WTC11 (cell line): ENCODE data around the gene PTCH1. TPM values are rescaled to one million over a fixed set of nuclear protein-coding genes. Genes with fewer than 3 reads are reported as not detected.

Experiments used
- ATAC-seq: fragments of 200-7000 bp; cut with Tn5 transposase; 2 replicates; pipeline ENCODE4 v1.10.0; 2021; ENCODE audit warnings: mild to moderate bottlenecking, moderate library complexity
- CTCF ChIA-PET: fragments of 300-600 bp; sonication (Branson Sonifier 250); formaldehyde crosslinking; loops from one replicate; lab custom pipeline; 2021; ENCODE audit warnings: antibody characterized with exemption; lab: Charles Lee
- POLR2A ChIA-PET: fragments of 350-600 bp; sonication (Branson Sonifier 250); formaldehyde crosslinking; loops from one replicate; lab custom pipeline; 2021; ENCODE audit warnings: antibody characterized with exemption; lab: Charles Lee
- DNase-seq: peaks from one replicate; pipeline ENCODE4 v3.0.0; 2021; ENCODE audit warnings: low spot score
- H3K27ac Mint-ChIP-seq: 2 replicates; pipeline ENCODE4 v1.8.0; 2021; ENCODE audit warnings: mixed read lengths
- H3K27me3 Mint-ChIP-seq: 2 replicates; pipeline ENCODE4 v1.8.0; 2021; ENCODE audit warnings: low read depth, mild to moderate bottlenecking, moderate library complexity, mixed read lengths
- H3K36me3 Mint-ChIP-seq: 2 replicates; pipeline ENCODE4 v1.8.0; 2021; ENCODE audit warnings: mixed read lengths
- H3K4me1 Mint-ChIP-seq: 2 replicates; pipeline ENCODE4 v1.8.0; 2022; ENCODE audit warnings: mixed read lengths
- H3K4me3 Mint-ChIP-seq: 2 replicates; pipeline ENCODE4 v1.8.0; 2021; ENCODE audit warnings: mild to moderate bottlenecking, moderate library complexity, mixed read lengths
- H3K9me3 Mint-ChIP-seq: 2 replicates; pipeline ENCODE4 v1.8.0; 2021; ENCODE audit warnings: mixed read lengths
- ATF6 ChIP-seq: sonication (generic); formaldehyde crosslinking; IDR thresholded peaks from 2 replicates; pipeline ENCODE4 v1.8.1; 2023; ENCODE audit warnings: mild to moderate bottlenecking, missing genetic modification reagents
- CDX4 ChIP-seq: fragments of 250-450 bp; sonication (Bioruptor Pico); IDR thresholded peaks from 2 replicates; pipeline ENCODE4 v1.9.0; 2021; ENCODE audit warnings: moderate library complexity, mild to moderate bottlenecking, inconsistent platforms, borderline replicate concordance
- E2F5 ChIP-seq: sonication (generic); formaldehyde crosslinking; IDR thresholded peaks from 2 replicates; pipeline ENCODE4 v1.8.1; 2022; ENCODE audit warnings: mild to moderate bottlenecking, moderate library complexity, missing genetic modification reagents
- FOXP4 ChIP-seq: sonication (generic); formaldehyde crosslinking; IDR thresholded peaks from 2 replicates; pipeline ENCODE4 v1.8.0; 2022; ENCODE audit warnings: mild to moderate bottlenecking, missing genetic modification reagents
- GABPB1 ChIP-seq: sonication (generic); formaldehyde crosslinking; IDR thresholded peaks from 2 replicates; pipeline ENCODE4 v1.8.1; 2023; ENCODE audit warnings: mild to moderate bottlenecking, missing genetic modification reagents
- NFE2L1 ChIP-seq: sonication (generic); formaldehyde crosslinking; IDR thresholded peaks from 2 replicates; pipeline ENCODE4 v1.8.1; 2023; ENCODE audit warnings: missing genetic modification reagents
- PREB ChIP-seq: sonication (generic); formaldehyde crosslinking; IDR thresholded peaks from 2 replicates; pipeline ENCODE4 v1.8.1; 2022; ENCODE audit warnings: mild to moderate bottlenecking, missing genetic modification reagents, moderate library complexity, borderline replicate concordance
- USF2 ChIP-seq: sonication (generic); formaldehyde crosslinking; IDR thresholded peaks from 2 replicates; pipeline ENCODE4 v1.8.1; 2023; ENCODE audit warnings: mild to moderate bottlenecking, missing genetic modification reagents, moderate library complexity
- ZBTB21 ChIP-seq: sonication (generic); formaldehyde crosslinking; IDR thresholded peaks from 2 replicates; pipeline ENCODE4 v1.8.1; 2023; ENCODE audit warnings: mild to moderate bottlenecking, missing genetic modification reagents, borderline replicate concordance
- ZBTB43 ChIP-seq: sonication (generic); formaldehyde crosslinking; IDR thresholded peaks from 2 replicates; pipeline ENCODE4 v1.8.1; 2023; ENCODE audit warnings: mild to moderate bottlenecking, missing genetic modification reagents
- ZNF138 ChIP-seq: sonication (generic); formaldehyde crosslinking; conservative IDR thresholded peaks from 2 replicates; pipeline ENCODE4 v1.8.1; 2022; ENCODE audit warnings: mild to moderate bottlenecking, moderate library complexity, missing genetic modification reagents
- ZNF219 ChIP-seq: sonication (generic); formaldehyde crosslinking; IDR thresholded peaks from 2 replicates; pipeline ENCODE4 v1.8.0; 2023; ENCODE audit warnings: missing genetic modification reagents, mild to moderate bottlenecking, borderline replicate concordance
- ZNF281 ChIP-seq: sonication (generic); formaldehyde crosslinking; IDR thresholded peaks from 2 replicates; pipeline ENCODE4 v1.8.0; 2023; ENCODE audit warnings: mild to moderate bottlenecking, missing genetic modification reagents
- ZNF396 ChIP-seq: fragments of 250-450 bp; sonication (Bioruptor Pico); IDR thresholded peaks from 2 replicates; pipeline ENCODE4 v1.8.0; 2021; ENCODE audit warnings: mild to moderate bottlenecking, moderate library complexity, borderline replicate concordance
- ZNF532 ChIP-seq: fragments of 250-450 bp; sonication (Bioruptor Pico); IDR thresholded peaks from 2 replicates; pipeline ENCODE4 v1.9.0; 2021; ENCODE audit warnings: mild to moderate bottlenecking, borderline replicate concordance
- total RNA-seq: library from RNA; stranded (reverse); gene quantifications from 3 replicates; pipeline ENCODE4 v1.2.3, GENCODE V29; 2021

The PTCH1 gene
- total RNA-seq, 1 experiment from 2014 or later = 38.0 TPM

GRCh38 chr9:95479330-95479729 lies 37.4 kb downstream of the PTCH1 start (continued):
- TF ChIP-seq ZBTB43 (CRISPR knock-in tag) = no peak
- TF ChIP-seq NFE2L1 (CRISPR knock-in tag) = no peak
- TF ChIP-seq ZBTB21 (CRISPR knock-in tag) = no peak

GRCh38 chr9:95478335-95478734 lies 38.4 kb downstream of the PTCH1 start:
- Mint-ChIP-seq H3K27me3 (no peaks in the 10 kb centered on the region), H3K4me1 (peaks cover 49% of the 10 kb centered on the region)
- POLR2A ChIA-PET = no interaction called here
- no peak for ATAC-seq
- DNase-seq = no peak
- TF ChIP-seq ZNF532 = no peak
- TF ChIP-seq USF2 (CRISPR knock-in tag) = peak; percentile 78
- TF ChIP-seq, all 79 proteins: peak for 1
- Mint-ChIP-seq H3K9me3 (no peaks in the 10 kb centered on the region), H3K27ac (peak overlapping the region; percentile 31; the same call in 1 of the 2 replicates), H3K36me3 (peaks cover 70% of the 10 kb centered on the region), H3K4me3 (no peak overlapping the region)
- CTCF ChIA-PET = no interaction called here

GRCh38 chr9:95477885-95478284 lies 38.9 kb downstream of the PTCH1 start:
- H3K36me3 Mint-ChIP-seq = peaks cover 74% of the 10 kb centered on the region
- TF ChIP-seq ZNF281 (CRISPR knock-in tag) (no peak), PREB (CRISPR knock-in tag) (no peak), ZNF396 (no peak), ATF6 (no peak), CDX4 (no peak), ZNF138 (CRISPR knock-in tag) (no peak), FOXP4 (CRISPR knock-in tag) (no peak), E2F5 (CRISPR knock-in tag) (no peak), ZNF219 (no peak), GABPB1 (CRISPR knock-in tag) (no peak)

More at GRCh38 chr9:95477885-95478284, 38.9 kb downstream of the PTCH1 start:
- H3K4me3 Mint-ChIP-seq = no peak overlapping the region
- DNase-seq (no peak), ATAC-seq (no peak)
- CTCF ChIA-PET = no interaction called here
- POLR2A ChIA-PET = no interaction called here
- peak overlapping the region; percentile 57 for H3K27ac Mint-ChIP-seq
- peaks cover 45% of the 10 kb centered on the region for H3K4me1 Mint-ChIP-seq
- H3K9me3 Mint-ChIP-seq = no peaks in the 10 kb centered on the region
- no peaks in the 10 kb centered on the region for H3K27me3 Mint-ChIP-seq
